GM21529 (cell line): ENCODE measurements around the gene MAPKBP1.
A peak's percentile ranks its signal among the peaks of the same experiment; 100 is the strongest.
"Not testable (repeated sequence)": the region's sequence is repeated elsewhere in the genome, so short reads cannot be mapped to it uniquely, and the experiment has no call there.

ENCODE experiments used
- ATAC-seq: cut with Tn5 transposase; IDR thresholded peaks from one replicate; pipeline ENCODE4 v1.9.1; 2021; ENCODE audit not compliant: unreplicated experiment

MAPKBP1 gene, protein sequence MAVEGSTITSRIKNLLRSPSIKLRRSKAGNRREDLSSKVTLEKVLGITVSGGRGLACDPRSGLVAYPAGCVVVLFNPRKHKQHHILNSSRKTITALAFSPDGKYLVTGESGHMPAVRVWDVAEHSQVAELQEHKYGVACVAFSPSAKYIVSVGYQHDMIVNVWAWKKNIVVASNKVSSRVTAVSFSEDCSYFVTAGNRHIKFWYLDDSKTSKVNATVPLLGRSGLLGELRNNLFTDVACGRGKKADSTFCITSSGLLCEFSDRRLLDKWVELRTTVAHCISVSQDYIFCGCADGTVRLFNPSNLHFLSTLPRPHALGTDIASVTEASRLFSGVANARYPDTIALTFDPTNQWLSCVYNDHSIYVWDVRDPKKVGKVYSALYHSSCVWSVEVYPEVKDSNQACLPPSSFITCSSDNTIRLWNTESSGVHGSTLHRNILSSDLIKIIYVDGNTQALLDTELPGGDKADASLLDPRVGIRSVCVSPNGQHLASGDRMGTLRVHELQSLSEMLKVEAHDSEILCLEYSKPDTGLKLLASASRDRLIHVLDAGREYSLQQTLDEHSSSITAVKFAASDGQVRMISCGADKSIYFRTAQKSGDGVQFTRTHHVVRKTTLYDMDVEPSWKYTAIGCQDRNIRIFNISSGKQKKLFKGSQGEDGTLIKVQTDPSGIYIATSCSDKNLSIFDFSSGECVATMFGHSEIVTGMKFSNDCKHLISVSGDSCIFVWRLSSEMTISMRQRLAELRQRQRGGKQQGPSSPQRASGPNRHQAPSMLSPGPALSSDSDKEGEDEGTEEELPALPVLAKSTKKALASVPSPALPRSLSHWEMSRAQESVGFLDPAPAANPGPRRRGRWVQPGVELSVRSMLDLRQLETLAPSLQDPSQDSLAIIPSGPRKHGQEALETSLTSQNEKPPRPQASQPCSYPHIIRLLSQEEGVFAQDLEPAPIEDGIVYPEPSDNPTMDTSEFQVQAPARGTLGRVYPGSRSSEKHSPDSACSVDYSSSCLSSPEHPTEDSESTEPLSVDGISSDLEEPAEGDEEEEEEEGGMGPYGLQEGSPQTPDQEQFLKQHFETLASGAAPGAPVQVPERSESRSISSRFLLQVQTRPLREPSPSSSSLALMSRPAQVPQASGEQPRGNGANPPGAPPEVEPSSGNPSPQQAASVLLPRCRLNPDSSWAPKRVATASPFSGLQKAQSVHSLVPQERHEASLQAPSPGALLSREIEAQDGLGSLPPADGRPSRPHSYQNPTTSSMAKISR (N-terminal part only)

GRCh38 chr15:41774062-41774881 is at the start of gene MAPKBP1:
Gene MAPKBP1 (plus strand): TSS chr15:41774484. CDS start chr15:41775276, 792 bp downstream.
- peak; percentile 77 for ATAC-seq

GRCh38 chr15:41727143-41727542 is 47.1 kb upstream of the MAPKBP1 start:
- no peak for ATAC-seq

GRCh38 chr15:41728061-41728460 is 46.2 kb upstream of the MAPKBP1 start:
- ATAC-seq = not testable (repeated sequence)

GRCh38 chr15:41730543-41730942 is 43.7 kb upstream of the MAPKBP1 start:
- no peak for ATAC-seq

DNA sequence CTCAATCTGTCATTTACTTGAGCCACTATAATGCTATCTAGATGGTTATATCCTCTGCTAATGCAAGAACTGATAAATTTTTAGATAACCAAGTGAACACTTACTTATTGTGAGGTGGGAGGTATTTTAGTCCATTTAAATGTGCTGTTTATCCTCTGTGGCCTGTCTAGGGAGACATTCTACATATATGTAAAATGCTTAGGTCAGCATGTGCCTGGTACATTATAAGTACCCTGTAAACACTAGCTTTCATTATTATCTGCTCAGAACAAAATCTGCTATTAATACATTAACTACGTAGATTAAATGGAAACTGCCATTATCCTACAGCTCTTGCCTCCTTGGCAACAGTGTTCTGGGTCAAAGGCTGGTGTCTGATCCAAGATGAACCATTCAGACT is 41.8 kb upstream of the MAPKBP1 start:
- no peak for ATAC-seq

GRCh38 chr15:41734079-41734478 is 40.2 kb upstream of the MAPKBP1 start:
- ATAC-seq = no peak

GRCh38 chr15:41735046-41735445 is 39.2 kb upstream of the MAPKBP1 start:
- no peak for ATAC-seq

DNA sequence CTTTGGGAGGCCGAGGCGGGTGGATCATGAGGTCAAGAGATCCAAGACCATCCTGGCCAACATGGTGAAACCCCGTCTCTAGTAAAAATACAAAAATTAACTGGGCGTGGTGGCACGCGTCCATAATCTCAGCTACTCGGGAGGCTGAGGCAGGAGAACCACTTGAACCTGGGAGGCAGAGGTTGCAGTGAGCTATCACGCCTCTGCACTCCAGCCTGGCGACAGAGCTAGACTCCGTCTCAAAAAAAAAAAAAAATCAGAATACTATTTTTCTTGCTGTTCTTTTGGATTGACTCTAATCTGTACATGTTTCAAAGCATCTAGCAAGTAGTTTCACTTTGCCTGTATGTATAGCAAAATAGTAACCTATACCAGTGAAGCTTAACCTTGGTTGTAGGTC is 38.8 kb upstream of the MAPKBP1 start:
- ATAC-seq = not testable (repeated sequence)

DNA sequence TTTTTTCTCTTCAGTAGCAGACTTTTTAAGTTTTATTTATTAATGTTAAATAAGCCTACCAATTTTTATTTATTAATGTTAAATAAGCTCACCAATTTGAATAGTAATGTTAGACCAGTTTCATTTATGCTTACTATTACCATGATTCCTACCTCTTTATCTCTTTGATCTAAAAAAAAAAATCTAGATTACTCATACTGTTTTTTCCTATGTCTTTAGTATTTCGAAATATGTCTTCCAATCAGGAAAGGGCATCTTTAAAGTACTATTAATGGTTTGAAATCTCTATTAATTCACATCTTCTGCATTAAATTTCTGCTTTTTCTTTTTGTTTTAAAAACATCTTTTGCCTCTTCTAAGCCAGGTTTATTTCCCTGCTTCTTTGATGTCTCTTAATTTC is 27.5 kb upstream of the MAPKBP1 start:
- ATAC-seq = no peak

DNA sequence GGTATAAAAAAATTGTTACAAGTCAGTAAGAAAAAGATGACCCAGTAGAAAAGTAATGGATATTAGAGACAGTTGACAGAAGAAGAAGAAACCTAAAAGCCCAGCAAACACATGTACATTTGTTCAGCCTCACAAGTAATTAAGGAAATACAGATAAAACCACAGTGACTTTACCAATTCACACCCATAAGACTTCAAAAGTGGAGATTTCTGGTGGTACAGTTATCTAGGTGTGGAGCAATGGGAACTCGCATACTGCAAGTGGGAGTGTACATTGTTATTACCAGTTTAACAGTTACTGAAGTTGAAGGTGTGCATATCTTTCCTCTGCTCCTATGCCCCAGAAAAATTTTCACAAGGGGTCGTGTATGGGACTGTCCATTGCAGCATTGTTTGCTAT is 18.1 kb upstream of the MAPKBP1 start:
- no peak for ATAC-seq

DNA sequence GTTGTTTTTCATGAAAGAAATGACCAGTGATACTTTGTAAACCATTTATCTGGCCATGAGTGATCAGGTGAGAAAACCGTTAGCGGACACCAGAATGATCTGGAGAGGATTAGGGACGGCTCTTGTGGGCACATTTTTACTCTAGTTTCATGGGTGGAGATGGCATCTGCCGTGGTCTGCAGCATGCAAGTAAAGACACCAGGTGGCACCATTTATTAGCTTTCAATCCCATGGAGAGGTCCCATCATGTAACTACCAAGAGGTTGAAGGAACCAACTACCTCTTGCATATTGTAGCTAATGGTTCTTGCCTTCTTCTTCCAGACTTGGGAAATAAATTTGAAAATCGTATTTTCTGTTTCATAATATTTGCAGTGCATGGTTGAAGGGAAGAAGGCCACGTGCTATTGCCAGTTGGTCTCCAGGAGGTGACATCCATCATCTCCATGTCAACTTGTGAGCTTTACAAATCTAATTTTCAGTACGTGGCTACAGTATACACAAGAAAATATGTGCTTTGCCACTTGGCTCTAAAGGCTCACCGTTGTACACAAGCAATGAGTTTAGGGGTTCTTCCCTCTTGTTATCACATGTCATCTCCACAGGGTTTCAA is 1.5 kb upstream of the MAPKBP1 start:
- ATAC-seq = no peak

DNA sequence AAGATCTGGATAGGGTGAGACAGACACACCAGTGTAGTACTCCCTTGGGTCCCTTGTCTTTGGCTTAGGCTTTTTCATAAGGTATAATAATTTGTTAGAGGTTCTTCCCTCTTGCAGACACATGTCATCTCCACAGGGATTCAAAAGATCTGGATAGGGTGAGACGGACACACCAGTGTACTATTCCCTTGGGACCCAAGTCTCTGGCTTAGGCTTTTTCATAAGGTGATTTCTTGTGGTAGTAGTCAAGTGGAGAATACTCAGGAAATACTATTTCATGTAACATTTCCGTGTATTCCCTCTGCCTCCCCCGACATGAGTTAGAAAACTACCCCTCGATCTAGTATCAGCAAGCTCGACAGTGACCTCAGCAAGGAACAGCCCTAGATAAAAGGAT is 954 bp upstream of the MAPKBP1 start:
- ATAC-seq = no peak

GRCh38 chr15:41773729-41774061 is 589 bp upstream of the MAPKBP1 start:
- no peak for ATAC-seq

DNA sequence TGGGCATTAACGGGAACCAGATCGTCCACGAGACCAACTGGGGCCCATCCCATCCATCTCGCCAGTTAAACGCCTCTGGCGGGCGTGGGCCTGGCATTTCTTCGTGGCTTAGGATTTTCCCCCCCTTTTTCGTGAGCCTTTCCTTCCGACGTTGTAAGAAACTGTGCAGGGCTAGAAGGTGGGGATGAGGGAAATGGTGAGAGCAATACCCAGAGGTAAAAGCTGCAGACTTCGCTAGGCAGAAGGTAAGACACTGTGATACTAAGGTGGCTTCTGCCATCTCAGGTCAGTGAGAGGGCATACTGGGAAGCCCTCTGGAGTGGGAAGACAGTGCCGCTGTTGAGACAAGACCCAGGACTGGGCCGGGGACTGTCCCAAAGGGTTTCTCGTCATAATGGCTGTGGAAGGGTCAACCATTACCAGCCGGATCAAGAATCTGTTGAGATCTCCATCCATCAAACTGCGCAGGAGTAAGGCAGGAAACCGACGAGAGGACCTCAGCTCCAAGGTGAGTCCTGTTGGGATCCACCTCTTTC is 666 bp downstream of the MAPKBP1 start:
- ATAC-seq = no peak

DNA sequence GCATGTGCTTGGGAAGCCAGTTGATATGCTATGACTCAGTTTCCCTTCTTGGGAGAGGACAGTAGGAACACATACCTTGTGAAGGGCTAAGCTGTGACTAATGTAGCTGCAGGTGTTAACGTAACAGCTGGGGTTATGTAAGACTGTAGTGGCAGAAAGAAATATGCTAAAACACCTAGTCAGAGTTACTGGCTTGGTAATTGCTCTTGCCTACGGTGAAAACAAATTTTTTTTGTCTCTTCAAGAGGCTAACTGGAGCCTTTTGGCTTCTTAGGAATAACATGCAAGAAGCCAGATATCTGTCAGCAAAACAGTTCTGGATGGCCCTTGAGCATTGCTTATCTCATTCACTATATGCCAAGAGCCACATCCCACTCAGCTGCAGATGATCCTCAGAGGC is 1.4 kb downstream of the MAPKBP1 start:
- ATAC-seq = no peak

DNA sequence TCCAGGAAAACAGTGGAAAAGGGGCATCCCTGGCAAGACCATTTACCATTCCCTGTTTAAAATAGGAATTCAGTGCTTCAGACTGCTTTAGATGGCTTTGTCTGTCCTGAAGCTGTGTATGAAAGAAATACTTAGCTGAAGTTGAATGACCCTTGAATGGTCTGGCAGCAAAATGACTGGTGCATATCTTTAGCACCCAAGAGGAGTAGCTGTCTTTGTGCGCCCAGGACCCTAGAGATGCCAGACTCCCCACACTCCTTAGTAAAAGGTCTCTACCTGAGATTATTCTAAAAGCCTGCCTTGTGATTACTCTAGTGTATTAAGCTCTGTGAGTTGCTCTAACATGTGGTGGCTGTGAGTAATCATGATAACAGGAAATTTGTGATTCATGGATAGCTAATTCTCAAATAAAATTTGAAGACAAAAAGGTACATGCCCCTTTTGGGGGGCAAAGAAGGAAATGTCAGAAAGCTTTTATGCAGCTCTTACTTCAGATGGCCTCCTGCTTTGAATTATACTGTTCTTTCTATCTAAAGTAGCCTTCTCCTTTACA is 3.2 kb downstream of the MAPKBP1 start:
- ATAC-seq = no peak

GRCh38 chr15:41778521-41778920 is 4.2 kb downstream of the MAPKBP1 start:
- ATAC-seq = no peak

DNA sequence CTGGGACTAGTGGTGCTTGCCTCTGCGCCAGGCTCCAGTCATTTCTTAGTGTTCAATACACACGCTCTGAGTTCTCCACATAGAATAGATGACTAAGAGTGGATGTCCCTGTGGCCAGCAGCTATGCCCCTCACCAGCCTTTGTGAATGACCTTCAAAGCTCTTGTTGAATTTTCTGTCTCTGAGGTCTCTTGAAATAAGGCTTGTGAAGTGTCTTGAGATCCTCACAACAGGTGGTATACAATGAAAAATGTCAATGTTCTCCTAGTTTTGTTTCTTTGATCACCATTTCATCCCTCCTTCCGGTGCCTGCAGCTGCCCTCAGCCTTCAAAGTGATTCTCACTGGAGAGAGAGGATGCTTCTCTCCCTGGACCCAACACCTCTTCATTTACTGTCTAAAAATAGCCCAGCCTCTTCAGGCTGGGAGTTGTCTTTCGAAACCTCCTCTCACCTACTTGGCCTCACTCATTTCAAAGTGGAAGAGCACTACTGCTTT is 5.4 kb downstream of the MAPKBP1 start:
- ATAC-seq = no peak

DNA sequence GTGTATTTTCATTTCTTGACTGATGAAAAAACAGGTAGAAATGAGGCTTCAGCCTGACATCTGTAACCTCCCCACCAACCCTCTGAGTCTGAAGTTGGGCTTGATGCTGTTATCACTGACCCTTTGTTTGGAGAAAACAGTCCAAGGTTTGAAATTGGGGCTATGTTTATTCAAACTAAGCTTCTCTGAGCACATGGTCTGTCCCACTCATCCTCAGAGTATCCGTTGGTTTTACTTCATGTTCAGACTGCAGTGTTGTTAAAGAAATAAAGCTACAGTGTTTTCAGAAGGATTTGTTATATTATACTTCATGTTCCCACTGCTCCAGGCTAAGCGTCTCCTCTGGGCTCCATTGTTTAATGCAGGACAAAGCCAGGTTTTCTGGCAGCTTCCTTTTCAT is 6.0 kb downstream of the MAPKBP1 start:
- ATAC-seq = no peak
